ENCODE measurements around the gene RPS6KA4.

Gene RPS6KA4

DNA sequence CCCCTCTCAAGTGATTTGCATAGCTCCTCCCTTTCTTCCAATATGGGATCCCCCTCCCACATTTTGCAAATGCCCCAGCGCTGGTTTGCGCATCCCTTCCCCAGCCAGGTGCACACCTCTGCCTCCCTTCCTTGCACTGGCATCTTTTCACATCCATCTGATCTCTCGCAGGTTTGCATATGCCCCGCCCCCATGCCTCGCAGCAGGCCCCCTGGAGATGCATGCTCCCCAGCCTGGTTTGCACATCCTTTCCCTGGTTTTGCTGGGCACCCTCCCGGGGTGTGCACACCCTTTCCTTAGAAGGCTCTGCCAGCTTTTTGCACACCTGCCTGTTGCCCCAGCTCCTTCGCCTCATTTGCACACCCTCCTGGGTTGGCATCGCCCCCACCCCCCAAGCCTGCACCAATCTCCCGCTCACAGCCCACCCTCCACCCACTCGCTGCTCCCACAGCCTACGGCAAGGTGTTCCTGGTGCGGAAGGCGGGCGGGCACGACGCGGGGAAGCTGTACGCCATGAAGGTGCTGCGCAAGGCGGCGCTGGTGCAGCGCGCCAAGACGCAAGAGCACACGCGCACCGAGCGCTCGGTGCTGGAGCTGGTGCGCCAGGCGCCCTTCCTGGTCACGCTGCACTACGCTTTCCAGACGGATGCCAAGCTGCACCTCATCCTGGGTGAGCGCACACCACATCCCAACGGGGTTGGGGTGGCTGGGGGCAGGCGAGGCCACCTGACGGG lies 917 bp downstream of the RPS6KA4 start:
- no peak for DNase-seq (ENCODE audit: low read depth, low spot score)
- in situ Hi-C loops (cut with HindIII; ENCODE audit: low sequenced_read_pairs) = no loop called here
- TF ChIP-seq, protein P1, sequence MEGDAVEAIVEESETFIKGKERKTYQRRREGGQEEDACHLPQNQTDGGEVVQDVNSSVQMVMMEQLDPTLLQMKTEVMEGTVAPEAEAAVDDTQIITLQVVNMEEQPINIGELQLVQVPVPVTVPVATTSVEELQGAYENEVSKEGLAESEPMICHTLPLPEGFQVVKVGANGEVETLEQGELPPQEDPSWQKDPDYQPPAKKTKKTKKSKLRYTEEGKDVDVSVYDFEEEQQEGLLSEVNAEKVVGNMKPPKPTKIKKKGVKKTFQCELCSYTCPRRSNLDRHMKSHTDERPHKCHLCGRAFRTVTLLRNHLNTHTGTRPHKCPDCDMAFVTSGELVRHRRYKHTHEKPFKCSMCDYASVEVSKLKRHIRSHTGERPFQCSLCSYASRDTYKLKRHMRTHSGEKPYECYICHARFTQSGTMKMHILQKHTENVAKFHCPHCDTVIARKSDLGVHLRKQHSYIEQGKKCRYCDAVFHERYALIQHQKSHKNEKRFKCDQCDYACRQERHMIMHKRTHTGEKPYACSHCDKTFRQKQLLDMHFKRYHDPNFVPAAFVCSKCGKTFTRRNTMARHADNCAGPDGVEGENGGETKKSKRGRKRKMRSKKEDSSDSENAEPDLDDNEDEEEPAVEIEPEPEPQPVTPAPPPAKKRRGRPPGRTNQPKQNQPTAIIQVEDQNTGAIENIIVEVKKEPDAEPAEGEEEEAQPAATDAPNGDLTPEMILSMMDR (IDR thresholded peaks at IDR 0.05; ENCODE audit: low read depth, low read length) = no peak
- peak overlapping the region; percentile 56 for H3K4me3 ChIP-seq (ENCODE audit: low read depth, low read length)

DNA sequence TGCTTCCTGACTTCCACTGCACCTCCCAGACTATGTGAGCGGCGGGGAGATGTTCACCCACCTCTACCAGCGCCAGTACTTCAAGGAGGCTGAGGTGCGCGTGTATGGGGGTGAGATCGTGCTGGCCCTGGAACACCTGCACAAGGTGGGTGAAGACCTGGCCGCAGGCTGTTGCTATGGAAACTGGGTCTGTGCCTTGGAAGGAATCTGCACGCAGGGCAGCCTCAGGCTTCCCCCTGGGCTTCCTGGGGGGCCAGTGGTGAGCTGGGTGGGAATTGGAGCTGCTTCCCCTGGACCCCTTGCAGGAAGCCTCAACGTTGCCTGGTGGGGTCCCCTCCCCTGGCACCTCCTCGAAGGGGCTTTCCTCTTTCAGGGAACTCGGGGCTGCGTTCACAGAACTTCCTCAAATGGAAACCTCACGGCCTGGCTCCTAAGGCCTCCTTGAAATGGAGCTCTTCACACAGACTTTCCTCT lies 1.5 kb downstream of the RPS6KA4 start:
- no peak overlapping the region for H3K4me3 ChIP-seq (ENCODE audit: low read depth, low read length)
- TF ChIP-seq, protein P1 (IDR thresholded peaks at IDR 0.05; ENCODE audit: low read depth, low read length) = no peak
- in situ Hi-C loops (cut with HindIII; ENCODE audit: low sequenced_read_pairs) = no loop called here
- no peak for DNase-seq (ENCODE audit: low read depth, low spot score)

GRCh38 chr11:64361659-64362058 lies 2.7 kb downstream of the RPS6KA4 start:
- in situ Hi-C loops (cut with HindIII; ENCODE audit: low sequenced_read_pairs) = no loop called here
- TF ChIP-seq, protein P1 (IDR thresholded peaks at IDR 0.05; ENCODE audit: low read depth, low read length) = no peak
- no peak overlapping the region for H3K4me3 ChIP-seq (ENCODE audit: low read depth, low read length)
- no peak for DNase-seq (ENCODE audit: low read depth, low spot score)

- TF ChIP-seq, protein P1 (IDR thresholded peaks at IDR 0.05; ENCODE audit: low read depth, low read length) = no peak
- in situ Hi-C loops (cut with HindIII; ENCODE audit: low sequenced_read_pairs) = no loop called here
- no peak for DNase-seq (ENCODE audit: low read depth, low spot score)
- H3K4me3 ChIP-seq (ENCODE audit: low read depth, low read length) = no peak overlapping the region
Observed at GRCh38 chr11:64362339-64362738, 3.4 kb downstream of the RPS6KA4 start.

- no peak overlapping the region for H3K4me3 ChIP-seq (ENCODE audit: low read depth, low read length)
- in situ Hi-C loops (cut with HindIII; ENCODE audit: low sequenced_read_pairs) = no loop called here
- DNase-seq (ENCODE audit: low read depth, low spot score) = no peak
- TF ChIP-seq, protein P1 (IDR thresholded peaks at IDR 0.05; ENCODE audit: low read depth, low read length) = no peak
Observed at GRCh38 chr11:64364435-64364834, 5.5 kb downstream of the RPS6KA4 start.

- H3K4me3 ChIP-seq (ENCODE audit: low read depth, low read length) = no peak overlapping the region
- no peak for DNase-seq (ENCODE audit: low read depth, low spot score)
- in situ Hi-C loops (cut with HindIII; ENCODE audit: low sequenced_read_pairs) = no loop called here
- TF ChIP-seq, protein P1 (IDR thresholded peaks at IDR 0.05; ENCODE audit: low read depth, low read length) = no peak
Observed at GRCh38 chr11:64364911-64365310, 5.9 kb downstream of the RPS6KA4 start.

Measured in astrocyte of the spinal cord (primary cell).